H1 (cell line): ENCODE data around the gene HMGCS2. TPM values are rescaled to one million over a fixed set of nuclear protein-coding genes. Genes with fewer than 3 reads are reported as not detected.

Source experiments
- CTCF ChIA-PET: fragments of 300-600 bp; sonication (Branson Sonifier 250); formaldehyde crosslinking; loops from one replicate; lab custom pipeline; 2021; ENCODE audit not compliant: partially characterized antibody; lab: Charles Lee
- POLR2A ChIA-PET: fragments of 300-600 bp; sonication (Branson Sonifier 250); formaldehyde crosslinking; loops from one replicate; lab custom pipeline; 2021; ENCODE audit warnings: inconsistent platforms; ENCODE audit not compliant: partially characterized antibody; lab: Charles Lee
- DNase-seq, 2 experiments: peaks; one replicate each; pipeline versions ENCODE4 v3.0.0 to v3.0.0-alpha.2; 2010 to 2022; ENCODE audit warnings: low spot score in 2 of 2, low read depth in 1 of 2, mixed read lengths in 1 of 2
- FAIRE-seq: peaks from 2 replicates; lab custom pipeline; 2011; peaks lifted over from hg19 to GRCh38; lab: Jason Lieb, UNC
- H2AFZ ChIP-seq: 2 replicates; pipeline ENCODE4 v1.8.1; 2012; ENCODE audit warnings: low read length, inconsistent platforms
- H2AK5ac ChIP-seq: 2 replicates; pipeline ENCODE4 v1.6.1; 2013; ENCODE audit warnings: low read depth, low read length
- H2BK120ac ChIP-seq: replicated peaks from 2 replicates; pipeline ENCODE3; 2013; ENCODE audit warnings: low read depth, low read length, inconsistent platforms
- H2BK12ac ChIP-seq: 2 replicates; pipeline ENCODE4 v1.6.1; 2013; ENCODE audit warnings: low read depth, low read length
- H2BK15ac ChIP-seq: 2 replicates; pipeline ENCODE4 v1.6.1; 2013; ENCODE audit warnings: low read length
- H2BK20ac ChIP-seq: 2 replicates; pipeline ENCODE4 v1.6.1; 2013; ENCODE audit warnings: low read length
- H2BK5ac ChIP-seq: 2 replicates; pipeline ENCODE4 v1.6.1; 2013; ENCODE audit warnings: low read depth, low read length
- H3K14ac ChIP-seq: 2 replicates; pipeline ENCODE4 v1.6.1; 2013; ENCODE audit warnings: inconsistent platforms; ENCODE audit not compliant: insufficient read length
- H3K18ac ChIP-seq: 2 replicates; pipeline ENCODE4 v1.6.1; 2013; ENCODE audit warnings: low read length; ENCODE audit errors: extremely low read depth
- H3K23ac ChIP-seq: 2 replicates; pipeline ENCODE4 v1.6.1; 2013; ENCODE audit warnings: inconsistent platforms; ENCODE audit not compliant: insufficient read length
- H3K23me2 ChIP-seq: 2 replicates; pipeline ENCODE4 v1.6.1; 2013; ENCODE audit warnings: low read depth, low read length
- H3K27ac ChIP-seq: 2 replicates; pipeline ENCODE4 v1.6.1; 2011; ENCODE audit warnings: low read depth, low read length, inconsistent platforms
- H3K27me3 ChIP-seq, 4 experiments: replicated peaks in 1 of 4; 1 replicate in 1 of 4; 2 replicates in 3 of 4; pipeline versions ENCODE4 v1.6.1 to v1.8.1; 2011 to 2013; ENCODE audit warnings: low read length in 3 of 4, mild to moderate bottlenecking in 3 of 4, inconsistent platforms in 2 of 4, mixed read lengths in 2 of 4, moderate library complexity in 1 of 4; ENCODE audit not compliant: control insufficient read depth in 3 of 4, insufficient read depth in 3 of 4; ENCODE audit errors: extremely low read depth in 1 of 4
- H3K36me3 ChIP-seq, 4 experiments: 2 replicates each; pipeline versions ENCODE4 v1.6.1 to v1.8.1; 2011 to 2013; ENCODE audit warnings: mild to moderate bottlenecking in 4 of 4, low read length in 3 of 4, moderate library complexity in 2 of 4, control low read depth in 1 of 4, inconsistent platforms in 1 of 4; ENCODE audit not compliant: insufficient read depth in 4 of 4, control insufficient read depth in 2 of 4
- H3K4ac ChIP-seq: replicated peaks from 2 replicates; pipeline ENCODE3; 2013; ENCODE audit warnings: low read length, low read depth, mixed read lengths, inconsistent platforms; ENCODE audit not compliant: insufficient read length
- H3K4me1 ChIP-seq, 4 experiments: replicated peaks in 1 of 4; 1 replicate in 1 of 4; 2 replicates in 3 of 4; pipeline versions ENCODE4 v1.6.1 to v1.8.1; 2011 to 2013; ENCODE audit warnings: low read length in 3 of 4, inconsistent platforms in 2 of 4, mixed read lengths in 1 of 4; ENCODE audit not compliant: insufficient read depth in 4 of 4, control insufficient read depth in 3 of 4
- H3K4me2 ChIP-seq, 2 experiments: 2 replicates each; pipeline versions ENCODE4 v1.6.1 to v1.8.1; 2011 to 2013; ENCODE audit warnings: low read depth in 2 of 2, low read length in 2 of 2, control low read depth in 1 of 2, inconsistent platforms in 1 of 2, mild to moderate bottlenecking in 1 of 2; ENCODE audit not compliant: insufficient read depth in 1 of 2
- H3K4me3 ChIP-seq, 4 experiments: fragments of 200-600, 300-600 bp in 1 of 4; sonication (generic), shearing (Covaris generic), sonication (Bioruptor Twin) in 1 of 4; 2 replicates each; pipeline versions ENCODE4 v1.5.1 to v1.8.1; 2011 to 2016; ENCODE audit warnings: low read length in 4 of 4, low read depth in 3 of 4, control low read depth in 2 of 4, inconsistent platforms in 2 of 4, mild to moderate bottlenecking in 2 of 4, mixed read lengths in 1 of 4, moderate library complexity in 1 of 4; ENCODE audit not compliant: insufficient read depth in 2 of 4; ENCODE audit errors: extremely low read depth in 1 of 4
- H3K56ac ChIP-seq: replicated peaks from 2 replicates; pipeline ENCODE3; 2013; ENCODE audit warnings: low read depth, mild to moderate bottlenecking, mixed read lengths, low read length, inconsistent platforms; ENCODE audit not compliant: insufficient read length
- H3K79me1 ChIP-seq: 2 replicates; pipeline ENCODE4 v1.6.1; 2013; ENCODE audit warnings: low read depth, low read length, control low read depth
- H3K79me2 ChIP-seq, 2 experiments: 2 replicates each; pipeline versions ENCODE4 v1.6.1 to v1.8.1; 2012 to 2013; ENCODE audit warnings: low read length in 2 of 2, mild to moderate bottlenecking in 2 of 2, inconsistent platforms in 1 of 2; ENCODE audit not compliant: insufficient read depth in 2 of 2, control insufficient read depth in 1 of 2
- H3K9ac ChIP-seq, 4 experiments: replicated peaks in 1 of 4; 1 replicate in 1 of 4; 2 replicates in 3 of 4; pipeline versions ENCODE4 v1.6.1 to v1.8.1; 2011 to 2013; ENCODE audit warnings: low read depth in 3 of 4, low read length in 3 of 4, control low read depth in 2 of 4, mild to moderate bottlenecking in 2 of 4, moderate library complexity in 2 of 4, inconsistent platforms in 1 of 4; ENCODE audit errors: extremely low read depth in 1 of 4
- H3K9me3 ChIP-seq, 2 experiments: 2 replicates each; pipeline versions ENCODE4 v1.6.1 to v1.8.1; 2012 to 2013; ENCODE audit warnings: mild to moderate bottlenecking in 2 of 2, moderate library complexity in 2 of 2, control low read depth in 1 of 2, inconsistent platforms in 1 of 2, low read depth in 1 of 2, low read length in 1 of 2, mixed read lengths in 1 of 2; ENCODE audit not compliant: insufficient read depth in 2 of 2
- H4K20me1 ChIP-seq, 2 experiments: replicated peaks in 1 of 2; 2 replicates each; pipeline versions ENCODE3 to v1.8.1; 2011 to 2013; ENCODE audit warnings: inconsistent platforms in 2 of 2, low read length in 2 of 2, mild to moderate bottlenecking in 1 of 2; ENCODE audit not compliant: insufficient read depth in 2 of 2, control insufficient read depth in 1 of 2
- H4K5ac ChIP-seq: 2 replicates; pipeline ENCODE4 v1.6.1; 2013; ENCODE audit warnings: low read length, low read depth, mixed read lengths, inconsistent platforms; ENCODE audit not compliant: insufficient read length
- H4K8ac ChIP-seq: 2 replicates; pipeline ENCODE4 v1.8.0; 2013; ENCODE audit warnings: mild to moderate bottlenecking, moderate library complexity, low read length, inconsistent platforms; ENCODE audit not compliant: insufficient read depth; ENCODE audit errors: extremely low read depth
- H4K91ac ChIP-seq: replicated peaks from 2 replicates; pipeline ENCODE3; 2013; ENCODE audit warnings: low read length, mixed read lengths, inconsistent platforms; ENCODE audit not compliant: insufficient read length
- CEBPB ChIP-seq: IDR thresholded peaks from 2 replicates; pipeline ENCODE4 v1.6.1; 2012; ENCODE audit warnings: low read depth, low read length
- NANOG ChIP-seq: IDR thresholded peaks from 2 replicates; pipeline ENCODE4 v1.6.1; 2011; ENCODE audit warnings: low read length, low read depth, mild to moderate bottlenecking, inconsistent platforms; ENCODE audit not compliant: insufficient read depth, poor library complexity, severe bottlenecking
- WGBS, 2 experiments: shearing (Covaris generic) in 1 of 2; methylation state at CpG; one replicate each; pipeline versions ENCODE4 v1.1.6 to v1.1.7; 2013 to 2015; ENCODE audit warnings: low lambda C conversion rate in 2 of 2, mixed read lengths in 2 of 2, inconsistent platforms in 1 of 2, low coverage in 1 of 2, missing lambda C conversion rate in 1 of 2; ENCODE audit not compliant: insufficient replicate concordance in 2 of 2, insufficient coverage in 1 of 2, insufficient read length in 1 of 2; ENCODE audit errors: extremely low coverage in 1 of 2, missing lambda C conversion rate in 1 of 2; 5-methylcytosine and 5-hydroxymethylcytosine counted together
- polyA plus RNA-seq, 7 experiments: library from polyadenylated mRNA; depleted of rRNA in 3 of 7; stranded (reverse) in 5 of 7; unstranded in 2 of 7; fragments of >200 nt in 5 of 7; fragments of 200-250 nt in 2 of 7; gene quantifications; 1 replicate in 5 of 7; 2 replicates in 1 of 7; 4 replicates in 1 of 7; pipeline versions ENCODE4 v1.2.1 to v1.2.3, GENCODE V29; 2011 to 2013; ENCODE audit warnings: missing spikeins in 2 of 7, mixed read lengths in 2 of 7
- total RNA-seq: library from RNA; stranded (reverse); fragmentation: NEBNext Ultra II Directional; extraction: Animal tissue kit (Norgen Biotek cat#: 25700); gene quantifications from 2 replicates; pipeline ENCODE4 v1.2.1, GENCODE V29; 2021

Gene HMGCS2
- total and polyA plus RNA-seq, 2 of the 8 experiments (the other 6 are each of a cell fraction or from before 2014, with no cell fraction given) = not detected

GRCh38 chr1:119783354-119784185 lies 14.9 kb upstream of the HMGCS2 start:
- no peaks in the 10 kb centered on the region for H3K23me2 ChIP-seq
- ChIA-PET POLR2A (interaction anchor here (0.7 to 1.4 kb wide), 4 partner anchors 9 to 37 kb away, joined by 3 to 6 read pairs (median 4); no protein-coding TSS in a partner anchor), CTCF (interaction anchor here (1.2 to 1.6 kb wide), 4 partner anchors 12 to 411 kb away, joined by 3 to 5 read pairs (median 4); no protein-coding TSS in a partner anchor)
- DNase-seq = peak in 1 of 2 experiments; percentile 29
- no peak overlapping the region for H3K27ac ChIP-seq
- no peak overlapping the region for H2BK20ac ChIP-seq
- no peak overlapping the region for H2BK5ac ChIP-seq
- H3K4me3 ChIP-seq = no peak overlapping the region
- no peak overlapping the region for H2BK120ac ChIP-seq
- no peak overlapping the region for H3K18ac ChIP-seq
- 92% methylated on average over 6 of the region's 6 CpGs; no CpG with 5 or more reads in 1 of the 2 experiments for WGBS, 2 experiments
- no peak overlapping the region for H3K9ac ChIP-seq
- H4K5ac ChIP-seq = no peak overlapping the region
- no peaks in the 10 kb centered on the region for H3K79me1 ChIP-seq
- H3K27me3 ChIP-seq = no peaks in the 10 kb centered on the region
- H3K4ac ChIP-seq = no peak overlapping the region
- H3K79me2 ChIP-seq = no peaks in the 10 kb centered on the region
- no peak overlapping the region for H3K23ac ChIP-seq
- H2AFZ ChIP-seq = no peak overlapping the region
- H3K14ac ChIP-seq = no peak overlapping the region
- no peak overlapping the region for H2BK15ac ChIP-seq
- FAIRE-seq = no peak
- H3K9me3 ChIP-seq = no peaks in the 10 kb centered on the region
- H4K20me1 ChIP-seq = no peaks in the 10 kb centered on the region
- no peak overlapping the region for H4K91ac ChIP-seq
- H3K56ac ChIP-seq = no peak overlapping the region
- H3K36me3 ChIP-seq = no peaks in the 10 kb centered on the region
- no peak overlapping the region for H2BK12ac ChIP-seq
- H3K4me2 ChIP-seq = no peak overlapping the region
- no peak overlapping the region for H2AK5ac ChIP-seq
- no peak overlapping the region for H4K8ac ChIP-seq
- no peaks in the 10 kb centered on the region for H3K4me1 ChIP-seq
- TF ChIP-seq NANOG (no peak), CEBPB (peak; percentile 64; the same call in 1 of the 2 replicates)
